HG02981 (cell line): ENCODE measurements around the gene PHPT1.
"Not testable (repeated sequence)": the region's sequence is repeated elsewhere in the genome, so short reads cannot be mapped to it uniquely, and the experiment has no call there.

Source experiments
- ATAC-seq: cut with Tn5 transposase; IDR thresholded peaks from one replicate; pipeline ENCODE4 v1.9.1; 2021; ENCODE audit warnings: mild to moderate bottlenecking, moderate library complexity; ENCODE audit not compliant: unreplicated experiment

Gene PHPT1

GRCh38 chr9:136823136-136824046 lies 25.8 kb upstream of the PHPT1 start:
- ATAC-seq: no peak

- ATAC-seq: no peak
Observed at GRCh38 chr9:136824496-136825225, 24.5 kb upstream of the PHPT1 start.

- ATAC-seq: no peak
Observed at GRCh38 chr9:136825295-136826187, 23.7 kb upstream of the PHPT1 start.

- ATAC-seq: no peak
Observed at GRCh38 chr9:136826188-136826541, 23.0 kb upstream of the PHPT1 start.

GRCh38 chr9:136826703-136827582 lies 22.3 kb upstream of the PHPT1 start:
- ATAC-seq: no peak

- no peak for ATAC-seq
Observed at GRCh38 chr9:136827794-136828473, 21.3 kb upstream of the PHPT1 start.

- ATAC-seq: no peak
Observed at GRCh38 chr9:136828474-136829140, 20.6 kb upstream of the PHPT1 start.

- ATAC-seq: no peak
Observed at GRCh38 chr9:136829412-136829811, 19.8 kb upstream of the PHPT1 start.

GRCh38 chr9:136829981-136830885 lies 19.0 kb upstream of the PHPT1 start:
- ATAC-seq: no peak

- ATAC-seq: no peak
Observed at GRCh38 chr9:136831002-136831719, 18.0 kb upstream of the PHPT1 start.

GRCh38 chr9:136831720-136832104 lies 17.5 kb upstream of the PHPT1 start:
- no peak for ATAC-seq

GRCh38 chr9:136832581-136832980 lies 16.6 kb upstream of the PHPT1 start:
- no peak for ATAC-seq

GRCh38 chr9:136833381-136834048 lies 15.7 kb upstream of the PHPT1 start:
- ATAC-seq: not testable (repeated sequence)

- ATAC-seq: no peak
Observed at GRCh38 chr9:136835162-136835931, 13.9 kb upstream of the PHPT1 start.

GRCh38 chr9:136835932-136836904 lies 13.0 kb upstream of the PHPT1 start:
- no peak for ATAC-seq
